Nephron progenitor cell (in vitro differentiated cells): ENCODE results near the gene AGO3.

Experiments
- DNase-seq: peaks from one replicate; pipeline ENCODE4 v3.0.0; 2021
- H3K27ac Mint-ChIP-seq: 2 replicates; pipeline ENCODE4 v1.8.0; 2021; ENCODE audit warnings: mild to moderate bottlenecking, moderate library complexity, mixed read lengths
- H3K27me3 Mint-ChIP-seq: 2 replicates; pipeline ENCODE4 v1.8.0; 2021; ENCODE audit warnings: mild to moderate bottlenecking, low read depth, mixed read lengths; ENCODE audit not compliant: poor library complexity
- H3K36me3 Mint-ChIP-seq: 2 replicates; pipeline ENCODE4 v1.8.0; 2021; ENCODE audit warnings: low read depth, mixed read lengths
- H3K4me1 Mint-ChIP-seq: 2 replicates; pipeline ENCODE4 v1.8.0; 2021; ENCODE audit warnings: mixed read lengths
- H3K4me3 Mint-ChIP-seq: 2 replicates; pipeline ENCODE4 v1.8.0; 2021; ENCODE audit warnings: mild to moderate bottlenecking, moderate library complexity, mixed read lengths
- H3K9me3 Mint-ChIP-seq: 2 replicates; pipeline ENCODE4 v1.8.0; 2021; ENCODE audit warnings: mild to moderate bottlenecking, moderate library complexity, mixed read lengths
- TF ChIP-seq, protein P1 (sequence below): fragments of 200-600 bp; sonication (generic); IDR thresholded peaks from 2 replicates; pipeline ENCODE4 v1.5.0; 2021; ENCODE audit warnings: antibody characterized with exemption

Gene AGO3

DNA sequence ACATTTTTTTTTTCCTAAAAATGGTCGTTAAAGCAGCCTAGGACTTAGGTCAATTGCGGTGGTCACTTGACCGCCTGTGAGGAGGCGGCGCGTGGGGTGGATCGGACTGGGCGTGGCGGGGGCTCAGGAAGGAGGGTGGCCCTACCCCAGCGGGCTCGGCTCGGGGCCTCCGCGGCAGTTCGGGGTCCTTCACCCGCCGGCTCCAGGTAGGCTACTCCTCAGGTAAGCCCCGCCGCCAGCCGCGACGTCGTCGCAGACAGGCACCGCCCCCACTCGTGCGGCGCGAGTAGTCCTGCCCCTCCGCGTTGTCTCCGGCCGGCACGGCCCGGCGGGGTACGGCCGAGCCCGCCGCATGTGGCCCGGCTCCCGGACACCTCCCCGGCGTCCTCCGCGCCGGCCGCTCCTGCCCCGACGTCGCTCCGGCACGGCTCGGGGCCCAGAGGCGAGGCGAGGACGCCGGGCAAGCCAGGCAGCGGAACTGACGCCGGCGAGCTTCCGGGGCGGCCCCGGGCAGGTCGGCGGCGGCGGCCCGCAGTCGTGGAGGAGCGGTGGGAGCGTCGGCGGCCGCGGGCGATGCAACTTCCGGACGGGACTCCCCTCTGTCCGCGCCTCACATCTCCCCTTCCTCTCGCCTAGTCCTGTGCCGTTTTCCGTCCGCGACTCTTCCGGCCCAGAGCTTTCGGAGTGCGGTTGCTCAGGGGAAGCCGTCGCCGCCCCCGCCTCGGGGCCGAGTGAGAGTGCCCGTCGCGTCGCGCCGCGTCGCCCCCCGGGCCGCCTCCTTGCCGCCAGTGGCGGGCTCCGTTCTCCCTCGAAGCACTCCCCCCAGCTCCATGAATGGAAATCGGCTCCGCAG is at the start of gene AGO3:
AGO3 (plus strand) TSS at position 513 of the 853 bp plus-strand sequence; CDS start at position 835, 322 bp downstream.
- Mint-ChIP-seq H3K9me3 (no peaks in the 10 kb centered on the region), H3K4me3 (peak within 1 kb of the TSS; percentile 96), H3K27me3 (no peaks in the 10 kb centered on the region), H3K4me1 (peaks cover 48% of the 10 kb centered on the region), H3K36me3 (no peaks in the 10 kb centered on the region), H3K27ac (peak within 1 kb of the TSS; percentile 91)
- TF ChIP-seq, protein P1, sequence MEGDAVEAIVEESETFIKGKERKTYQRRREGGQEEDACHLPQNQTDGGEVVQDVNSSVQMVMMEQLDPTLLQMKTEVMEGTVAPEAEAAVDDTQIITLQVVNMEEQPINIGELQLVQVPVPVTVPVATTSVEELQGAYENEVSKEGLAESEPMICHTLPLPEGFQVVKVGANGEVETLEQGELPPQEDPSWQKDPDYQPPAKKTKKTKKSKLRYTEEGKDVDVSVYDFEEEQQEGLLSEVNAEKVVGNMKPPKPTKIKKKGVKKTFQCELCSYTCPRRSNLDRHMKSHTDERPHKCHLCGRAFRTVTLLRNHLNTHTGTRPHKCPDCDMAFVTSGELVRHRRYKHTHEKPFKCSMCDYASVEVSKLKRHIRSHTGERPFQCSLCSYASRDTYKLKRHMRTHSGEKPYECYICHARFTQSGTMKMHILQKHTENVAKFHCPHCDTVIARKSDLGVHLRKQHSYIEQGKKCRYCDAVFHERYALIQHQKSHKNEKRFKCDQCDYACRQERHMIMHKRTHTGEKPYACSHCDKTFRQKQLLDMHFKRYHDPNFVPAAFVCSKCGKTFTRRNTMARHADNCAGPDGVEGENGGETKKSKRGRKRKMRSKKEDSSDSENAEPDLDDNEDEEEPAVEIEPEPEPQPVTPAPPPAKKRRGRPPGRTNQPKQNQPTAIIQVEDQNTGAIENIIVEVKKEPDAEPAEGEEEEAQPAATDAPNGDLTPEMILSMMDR, result no peak
- DNase-seq, result peak; percentile 81

DNA sequence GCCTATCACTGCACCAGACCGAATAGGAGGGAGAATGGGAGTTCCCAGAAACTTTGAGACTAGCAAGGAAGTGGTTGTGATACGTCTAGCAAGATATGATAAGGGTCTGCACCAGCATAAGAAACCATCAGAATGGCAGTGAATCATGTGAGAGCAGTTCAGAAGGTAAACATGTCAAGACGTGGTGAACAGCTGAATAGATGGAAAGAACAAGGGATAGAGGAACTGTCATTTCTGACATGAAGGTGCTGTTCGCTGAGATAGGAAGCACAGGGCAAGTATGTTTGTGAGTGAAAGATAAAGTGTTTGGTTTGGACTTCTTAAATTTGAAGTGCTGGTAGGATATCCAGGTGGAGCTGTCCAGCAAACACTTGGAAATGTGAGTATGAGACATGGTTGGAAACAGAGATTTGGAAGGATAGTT is 49.0 kb upstream of the AGO3 start:
- H3K36me3 Mint-ChIP-seq, result no peaks in the 10 kb centered on the region
- peaks cover 29% of the 10 kb centered on the region for H3K4me1 Mint-ChIP-seq
- no peak overlapping the region for H3K27ac Mint-ChIP-seq
- no peaks in the 10 kb centered on the region for H3K9me3 Mint-ChIP-seq
- H3K27me3 Mint-ChIP-seq, result peaks cover 20% of the 10 kb centered on the region
- TF ChIP-seq, protein P1, result no peak
- DNase-seq, result no peak
- peak overlapping the region; percentile 26 for H3K4me3 Mint-ChIP-seq

DNA sequence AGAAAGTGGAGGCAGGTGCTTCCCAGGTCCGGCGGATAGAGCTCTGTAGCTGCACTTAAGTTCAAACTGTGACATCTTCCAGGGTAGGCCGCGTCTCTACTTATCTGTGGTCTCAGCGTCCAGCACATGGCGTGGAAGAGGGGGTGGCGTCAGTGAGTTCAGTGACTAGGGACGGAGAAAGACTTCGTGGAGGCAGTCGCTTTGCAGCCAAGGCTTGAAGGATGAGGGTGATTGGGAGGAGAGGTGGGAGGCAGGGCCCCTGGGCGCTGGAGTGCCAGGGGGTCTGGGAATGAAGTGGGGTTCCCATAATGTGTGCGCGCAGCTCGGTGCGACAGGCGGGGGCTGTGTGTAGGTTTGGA is 48.3 kb upstream of the AGO3 start:
- Mint-ChIP-seq H3K36me3 (no peaks in the 10 kb centered on the region), H3K4me3 (peak overlapping the region; percentile 26), H3K9me3 (no peaks in the 10 kb centered on the region), H3K27me3 (peaks cover 20% of the 10 kb centered on the region), H3K4me1 (peaks cover 36% of the 10 kb centered on the region), H3K27ac (no peak overlapping the region)
- DNase-seq, result no peak
- TF ChIP-seq, protein P1, result no peak

DNA sequence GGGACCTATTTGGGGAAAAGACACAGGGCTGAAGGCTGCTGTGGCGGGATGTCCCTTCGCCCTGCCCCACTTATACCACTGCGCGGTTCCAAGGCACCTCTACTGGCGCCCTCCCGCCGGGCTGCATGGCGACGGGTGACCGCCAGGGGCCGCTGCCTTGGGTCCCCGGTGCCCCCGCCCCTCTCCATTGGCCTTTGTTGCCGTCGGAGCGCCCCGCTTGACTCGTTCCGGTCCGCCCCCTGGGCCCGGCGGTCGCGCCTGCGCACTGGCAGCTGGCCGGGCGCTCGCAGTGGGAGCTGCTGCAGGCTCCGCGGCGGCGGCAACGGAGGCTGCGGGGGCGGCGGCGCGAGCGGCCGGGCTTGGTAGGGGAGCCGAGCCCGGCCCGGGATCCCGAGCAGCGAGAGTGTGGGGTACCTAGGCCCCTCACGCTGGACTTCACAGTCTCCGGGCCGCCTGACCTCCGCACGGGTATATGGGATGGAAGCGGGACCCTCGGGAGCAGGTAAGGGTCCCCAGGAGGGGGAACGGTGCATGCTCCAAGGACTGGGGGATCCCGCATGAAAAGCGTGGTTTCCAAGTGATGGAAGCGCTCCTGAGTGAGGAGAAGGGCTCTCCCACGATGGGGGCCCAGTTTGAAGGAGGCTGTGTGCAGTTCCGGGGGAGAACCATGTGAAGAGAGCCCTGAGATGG is 47.8 kb upstream of the AGO3 start, which contains the start of gene AGO1:
AGO1 (plus strand) TSS at position 265 of the 690 bp plus-strand sequence; CDS start at position 478, 213 bp downstream.
- Mint-ChIP-seq H3K4me3 (peak within 1 kb of the TSS; percentile 96), H3K9me3 (no peaks in the 10 kb centered on the region), H3K27ac (peak within 1 kb of the TSS; percentile 76), H3K27me3 (peaks cover 18% of the 10 kb centered on the region), H3K4me1 (peaks cover 41% of the 10 kb centered on the region), H3K36me3 (no peaks in the 10 kb centered on the region)
- DNase-seq, result peak; percentile 99
- TF ChIP-seq, protein P1, result peak; percentile 91

DNA sequence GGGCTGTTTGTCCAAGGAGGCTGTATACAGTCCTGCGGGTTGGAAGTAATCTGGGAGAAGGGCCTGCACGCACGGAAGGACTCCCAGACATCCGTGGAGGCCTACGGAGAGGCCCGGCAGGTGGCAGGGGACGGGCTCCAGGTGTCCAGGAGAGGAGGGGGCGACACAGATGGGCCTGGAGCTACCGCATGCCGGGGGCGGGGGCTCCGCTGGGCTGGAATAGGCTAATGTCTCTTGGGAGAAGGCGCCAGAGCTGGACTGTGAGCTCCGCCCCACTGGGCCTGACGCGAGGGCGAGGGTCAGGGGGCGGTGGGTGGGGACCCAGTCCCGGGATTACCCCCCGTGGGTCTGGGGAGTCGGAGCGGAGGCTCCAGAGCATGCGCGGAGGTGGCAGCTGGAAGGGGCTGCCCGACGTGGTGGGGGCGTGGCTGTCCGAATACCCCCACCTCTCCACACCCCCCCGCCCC is 47.2 kb upstream of the AGO3 start:
- Mint-ChIP-seq H3K36me3 (peaks cover 5% of the 10 kb centered on the region), H3K4me3 (peak overlapping the region; percentile 96), H3K4me1 (peaks cover 47% of the 10 kb centered on the region), H3K9me3 (no peaks in the 10 kb centered on the region), H3K27ac (peak overlapping the region; percentile 76), H3K27me3 (peaks cover 15% of the 10 kb centered on the region)
- DNase-seq, result peak; percentile 77
- TF ChIP-seq, protein P1, result no peak
